Kasumi-1 (cell line): ENCODE results near the gene CHD1L.
"Not testable (repeated sequence)": the region's sequence is repeated elsewhere in the genome, so short reads cannot be mapped to it uniquely, and the experiment has no call there.

Source experiments
- DNase-seq, 2 experiments: peaks; one replicate each; lab custom pipeline; 2025; lab: John Stamatoyannopoulos, UW

Gene CHD1L

DNA sequence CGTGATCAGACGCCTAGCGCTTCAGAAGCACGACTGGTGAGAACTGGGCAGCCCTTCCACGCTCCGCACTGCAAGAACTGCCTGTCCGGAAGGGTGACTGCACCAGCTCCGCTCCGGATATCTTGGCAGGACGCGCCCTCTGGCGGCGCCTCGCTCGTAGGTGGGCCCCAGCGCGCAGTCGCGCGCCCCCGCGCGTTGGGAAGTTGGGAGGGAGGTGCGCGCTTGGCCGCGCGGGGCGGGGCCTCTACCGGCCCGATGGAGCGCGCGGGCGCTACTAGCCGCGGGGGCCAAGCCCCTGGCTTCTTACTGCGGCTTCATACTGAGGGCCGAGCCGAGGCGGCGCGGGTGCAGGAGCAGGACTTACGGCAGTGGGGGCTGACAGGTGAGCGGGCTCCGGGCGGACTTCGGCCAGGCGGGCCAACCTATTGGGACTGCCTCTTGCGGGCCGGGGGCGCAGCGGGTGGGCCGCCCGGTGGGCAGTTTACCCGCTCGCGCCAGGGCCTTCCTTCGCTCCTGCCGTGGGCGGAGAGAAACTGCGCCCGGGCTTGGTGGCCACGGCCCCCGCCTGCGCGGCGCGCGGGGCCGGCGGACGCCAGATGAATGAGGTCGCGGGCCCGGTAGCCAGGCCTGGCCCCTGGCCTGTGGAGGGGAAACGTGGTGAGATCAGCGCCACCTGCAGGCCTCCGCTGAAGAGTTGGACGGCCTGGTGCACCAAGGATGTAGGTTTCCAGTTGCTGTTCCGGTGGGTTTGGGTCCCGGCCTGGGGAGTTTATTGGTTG, at the start of gene CHD1L:
Gene CHD1L, plus strand, starts transcription at position 236 of the 779 bp plus-strand sequence. Its CDS starts 20 bp downstream, at position 256.
- peak; percentile 93 to 94 for DNase-seq

DNA sequence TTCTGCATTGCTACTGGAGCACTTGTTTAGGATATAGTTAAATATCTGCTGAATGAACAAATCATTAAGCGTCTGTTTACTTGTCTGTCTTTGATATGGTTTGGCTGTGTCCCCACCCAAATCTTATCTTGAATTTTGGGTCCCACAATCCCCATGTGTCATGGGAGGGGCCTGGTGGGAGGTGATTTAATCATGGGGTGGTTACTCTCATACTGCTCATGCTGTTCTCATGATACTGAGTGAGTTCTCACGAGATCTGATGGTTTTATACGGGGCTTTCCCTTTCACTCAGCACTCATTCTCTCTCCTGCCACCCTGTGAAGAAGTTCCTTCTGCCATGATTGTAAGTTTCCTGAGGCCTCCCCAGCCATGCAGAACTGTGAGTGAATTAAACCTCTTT, 45.2 kb upstream of the CHD1L start:
- not testable (repeated sequence) for DNase-seq

DNA sequence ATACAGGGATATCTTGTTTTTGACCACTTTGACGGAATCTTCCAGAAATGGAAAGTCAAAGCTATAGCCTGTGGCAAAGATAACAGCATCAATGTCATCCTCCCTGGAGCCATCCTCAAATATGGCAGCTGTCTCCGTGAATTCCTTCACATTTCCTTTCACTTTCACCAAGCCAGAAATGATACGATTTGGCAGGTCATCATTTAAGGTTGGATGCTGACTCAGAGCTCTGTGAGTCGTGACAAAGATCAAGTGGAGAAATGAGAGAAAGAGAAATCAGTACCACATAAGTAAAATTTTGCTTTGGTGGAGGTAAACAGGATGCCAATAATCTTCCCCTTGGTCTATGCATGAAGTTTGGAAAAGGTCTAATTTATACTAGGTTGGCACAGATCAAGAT, 41.2 kb upstream of the CHD1L start:
- no peak for DNase-seq

DNA sequence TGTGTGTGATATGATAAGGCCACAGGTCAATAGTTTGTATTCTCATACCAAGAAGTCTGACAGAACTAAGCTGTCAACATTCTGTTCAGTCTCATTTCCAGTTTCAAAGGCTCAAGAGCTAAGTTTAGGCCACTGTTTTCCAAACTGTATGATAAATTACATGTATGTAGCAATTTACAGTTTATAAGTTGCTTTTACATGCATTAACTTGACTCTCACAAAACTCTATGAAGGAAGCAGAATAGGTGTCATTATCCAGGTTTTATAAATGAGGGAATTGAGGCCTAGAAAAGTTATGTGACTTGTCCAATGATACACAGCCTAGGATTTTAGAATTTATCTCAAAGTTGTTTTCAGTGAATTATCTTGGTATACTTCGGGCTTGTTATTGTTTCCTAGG, 40.7 kb upstream of the CHD1L start:
- DNase-seq = no peak

DNA sequence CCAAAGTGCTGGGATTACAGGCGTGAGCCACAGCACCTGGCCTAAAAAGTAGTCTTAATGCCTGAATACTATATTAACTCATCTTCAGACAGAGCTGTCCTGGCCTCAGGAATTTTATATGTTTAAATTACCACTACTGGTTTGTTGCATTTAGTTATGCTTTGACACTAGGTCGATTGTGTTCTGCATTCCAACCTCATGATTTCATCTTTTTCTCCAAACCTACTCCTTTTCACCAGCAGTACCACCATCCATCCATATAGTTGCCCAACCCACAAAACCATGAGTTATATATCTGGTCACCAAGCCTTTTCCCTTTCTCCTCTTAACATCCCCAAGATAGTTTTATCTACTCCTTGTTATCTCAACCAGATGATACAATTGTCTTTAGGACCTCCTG, 39.9 kb upstream of the CHD1L start:
- DNase-seq = no peak

DNA sequence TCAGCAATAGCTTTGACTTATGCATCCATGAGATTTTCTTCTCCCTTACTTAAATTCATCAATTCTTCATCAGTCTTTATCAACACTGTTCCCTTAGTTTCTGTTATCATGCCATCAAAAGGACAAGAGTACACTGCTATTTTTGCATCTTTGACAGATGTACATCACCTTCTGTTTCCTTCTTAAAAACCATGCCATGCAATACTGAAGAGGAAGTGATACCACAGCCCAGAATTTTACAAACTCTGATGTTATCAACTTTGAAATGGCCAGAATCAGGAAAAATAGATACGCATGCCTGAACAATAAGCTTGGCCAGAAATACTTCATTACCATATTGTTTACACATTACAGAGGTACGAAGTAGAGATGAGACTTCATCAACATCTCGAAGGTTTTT, 38.4 kb upstream of the CHD1L start:
- peak; percentile 17 to 36 for DNase-seq

DNA sequence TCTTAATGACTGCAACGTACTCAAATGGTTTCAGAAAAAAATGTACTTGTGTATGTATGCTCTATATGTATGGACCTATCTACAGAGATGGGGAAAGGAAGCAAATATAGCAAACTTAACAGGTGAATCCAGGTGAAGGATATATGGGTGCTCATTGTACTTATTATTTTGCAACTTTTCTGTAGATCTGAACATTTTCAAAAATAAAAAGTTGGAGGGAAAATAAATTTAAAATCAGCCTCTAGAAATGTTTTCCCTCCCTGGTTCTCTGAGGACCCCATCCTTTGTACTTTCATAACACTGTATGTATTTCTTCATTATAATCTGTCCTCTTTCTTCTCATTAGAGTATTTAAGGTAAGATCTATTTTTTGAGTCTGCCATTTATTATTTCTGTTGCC, 35.3 kb upstream of the CHD1L start:
- DNase-seq = no peak

DNA sequence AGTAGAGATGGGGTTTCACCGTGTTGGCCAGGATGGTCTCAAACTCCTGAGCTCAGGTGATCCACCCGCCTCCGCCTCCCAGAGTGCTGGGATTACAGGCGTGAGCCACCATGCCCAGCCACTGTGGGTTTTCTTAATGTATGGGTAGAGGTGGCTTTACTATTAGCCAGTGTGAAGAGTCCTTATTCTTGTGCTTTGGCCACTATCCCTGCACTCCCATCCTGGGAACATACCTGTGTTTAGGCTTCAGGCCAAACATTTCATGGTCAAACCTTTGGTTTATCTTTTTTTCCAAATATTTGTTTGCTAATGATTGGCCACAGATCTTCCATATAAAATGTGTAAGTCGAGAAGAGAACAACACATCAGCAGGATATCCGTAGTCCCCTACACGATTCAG, 33.9 kb upstream of the CHD1L start:
- no peak for DNase-seq

DNA sequence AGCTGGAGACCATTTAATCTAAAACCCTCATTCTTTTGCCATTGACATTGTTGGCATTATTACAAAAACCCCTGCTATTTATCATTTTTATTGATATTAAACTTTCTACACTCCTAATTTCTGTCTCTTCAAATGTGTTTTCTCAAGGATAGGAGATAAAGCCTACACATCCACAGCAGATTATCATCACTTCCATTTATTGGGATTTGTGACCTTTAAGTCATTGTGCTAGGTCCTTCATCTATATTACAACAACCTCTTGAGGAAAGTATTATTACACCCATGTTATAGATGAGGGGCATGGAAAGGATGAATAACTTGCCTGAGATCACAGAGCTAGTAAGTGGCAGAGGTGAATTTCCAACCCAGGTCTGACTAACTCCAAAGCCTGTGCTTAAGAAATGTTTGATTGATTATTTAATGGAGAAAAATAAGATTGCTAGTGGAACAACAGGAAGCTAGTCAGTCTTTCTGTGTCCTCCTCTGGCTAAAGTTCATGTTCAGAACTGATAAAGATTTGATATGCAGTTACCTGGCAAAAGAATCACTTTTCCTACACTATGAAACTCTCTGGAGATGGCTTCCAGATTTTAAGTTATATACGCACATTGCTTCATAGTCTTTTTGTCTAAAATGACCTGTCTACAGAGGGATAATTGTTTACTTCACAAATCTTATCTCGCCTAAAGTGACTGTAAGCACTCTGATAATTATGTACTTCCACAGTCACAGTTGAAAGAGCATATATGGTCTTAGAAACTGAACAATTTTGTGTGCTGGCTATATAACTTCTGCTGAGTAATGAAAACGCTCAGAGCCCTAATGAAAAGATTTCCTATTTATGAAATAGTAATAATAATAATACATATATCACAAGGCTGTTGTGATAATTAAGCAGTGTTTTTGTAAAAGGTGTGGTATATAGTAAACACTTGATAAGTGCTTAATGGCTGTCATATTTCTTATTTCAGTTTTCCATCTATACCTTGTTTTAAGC, 32.4 kb upstream of the CHD1L start:
- no peak for DNase-seq

DNA sequence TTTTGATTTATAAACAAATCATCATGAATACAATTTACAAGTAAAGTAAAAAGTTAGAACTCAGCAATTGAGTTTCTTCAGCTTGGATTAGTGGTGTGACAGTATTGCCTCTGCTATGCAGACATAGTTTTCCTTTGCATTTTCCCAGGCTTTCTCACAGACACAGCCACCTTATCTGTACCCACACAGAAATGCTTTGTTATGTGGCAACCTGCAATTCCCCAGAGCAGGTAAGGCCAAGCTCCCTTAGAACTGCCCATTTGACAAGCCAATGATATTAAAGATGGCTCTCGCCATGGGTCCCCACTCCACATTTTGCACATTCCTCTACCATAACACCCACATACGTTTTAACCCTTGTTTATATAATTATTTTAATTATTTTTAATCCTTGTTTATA, 31.5 kb upstream of the CHD1L start:
- no peak for DNase-seq

DNA sequence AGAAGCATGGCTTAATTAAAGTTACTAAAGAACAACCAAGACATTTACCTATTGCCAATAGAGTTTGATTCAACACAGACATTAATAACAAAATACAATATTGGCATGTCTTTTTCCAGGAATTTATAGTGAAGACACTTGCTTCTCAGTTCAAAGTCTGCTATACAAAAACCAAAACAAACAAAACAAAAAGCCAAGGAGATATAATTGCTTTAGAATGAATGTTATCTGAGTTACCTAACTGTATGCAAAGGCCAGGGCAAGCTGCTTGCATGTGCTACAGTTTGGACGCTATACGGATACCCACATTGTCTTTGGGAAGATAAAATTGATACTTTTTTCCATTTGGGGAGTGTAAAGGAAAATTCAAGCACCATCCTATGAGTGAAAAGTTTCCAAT, 30.9 kb upstream of the CHD1L start:
- no peak for DNase-seq

DNA sequence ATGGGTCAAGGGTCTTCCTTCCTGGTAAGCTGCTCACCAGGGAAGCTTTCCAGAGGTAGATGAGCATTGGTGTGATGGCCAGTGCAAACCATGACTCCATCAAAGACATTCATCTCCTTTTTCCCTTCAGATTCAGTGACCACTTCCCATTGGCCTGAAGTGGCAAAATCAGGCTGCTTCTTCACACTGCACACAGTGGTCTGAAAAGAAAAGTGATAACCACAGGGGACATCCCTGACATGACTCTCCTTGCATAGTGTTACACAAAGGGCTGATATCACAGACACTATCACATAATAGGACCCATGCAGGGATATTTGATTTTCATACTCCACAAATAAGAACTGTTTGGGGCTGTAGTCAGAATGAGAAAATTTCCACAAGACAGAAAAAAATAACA, 29.2 kb upstream of the CHD1L start:
- DNase-seq = no peak

DNA sequence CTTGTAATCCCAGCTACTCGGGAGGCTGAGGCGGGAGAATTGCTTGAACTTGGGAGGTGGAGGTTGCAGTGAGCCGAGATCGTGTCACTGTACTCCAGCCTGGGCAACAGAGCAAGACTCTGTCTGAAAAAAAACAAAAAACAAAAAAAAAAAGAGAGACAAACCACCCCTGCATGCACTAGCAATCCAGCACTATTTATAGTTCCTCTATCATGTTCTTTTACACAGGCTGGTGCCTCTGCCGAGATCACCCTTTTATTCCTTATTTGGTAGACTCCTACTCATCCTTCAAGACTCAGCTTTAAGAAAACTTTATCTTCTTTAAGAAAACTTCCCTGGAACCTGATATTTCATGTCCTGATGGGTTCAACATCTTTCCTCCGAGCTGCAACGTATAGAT, 28.2 kb upstream of the CHD1L start:
- no peak for DNase-seq

DNA sequence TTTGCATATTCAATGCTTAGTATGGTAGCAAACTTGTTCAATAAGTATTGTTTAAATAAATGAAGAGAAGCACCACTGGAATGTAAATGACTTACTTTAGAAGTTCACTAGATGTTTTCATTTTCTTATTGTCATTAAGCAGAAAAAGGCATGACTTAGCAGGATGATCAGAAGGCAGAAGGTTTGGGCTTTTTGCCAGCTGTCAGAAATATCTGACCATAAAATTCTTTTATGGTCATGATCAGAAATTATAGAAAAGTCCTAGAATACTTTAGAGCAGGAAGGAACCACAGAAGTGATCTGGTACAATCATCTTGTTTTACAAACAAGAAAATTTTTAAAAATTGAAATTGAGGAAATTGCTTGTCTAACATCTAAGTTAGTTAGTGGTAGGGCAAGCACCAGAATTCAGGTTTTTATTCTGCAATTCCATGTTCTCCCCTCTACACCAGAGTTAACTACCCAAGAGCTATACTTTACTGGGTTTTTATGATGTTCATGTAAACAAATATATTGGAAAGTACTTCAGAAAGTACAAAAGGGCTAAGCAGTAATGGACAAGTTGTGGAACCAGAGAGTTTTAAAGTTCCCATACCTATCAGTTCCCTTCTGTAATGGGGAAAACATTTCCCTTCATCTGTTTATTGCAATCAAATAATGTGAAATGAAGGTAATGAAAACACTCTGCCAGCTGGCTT, 27.5 kb upstream of the CHD1L start:
- DNase-seq = no peak

DNA sequence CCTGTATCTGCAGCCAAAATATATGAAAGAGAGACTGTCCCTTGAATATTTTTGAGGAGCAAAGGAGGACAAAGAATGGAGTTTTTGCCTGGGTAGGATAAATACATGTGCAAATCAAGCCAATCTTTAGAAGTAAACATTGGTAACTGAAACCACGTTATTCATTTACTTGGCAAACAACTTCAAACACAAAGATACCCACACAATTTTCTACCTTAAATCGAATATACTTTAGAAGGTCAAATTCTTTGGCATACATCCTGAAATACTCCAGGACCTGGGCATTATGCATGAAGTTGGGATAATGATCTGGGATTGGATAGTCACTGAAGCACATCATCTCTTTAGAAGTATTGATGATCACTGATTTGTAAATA, 27.0 kb upstream of the CHD1L start:
- DNase-seq = no peak

DNA sequence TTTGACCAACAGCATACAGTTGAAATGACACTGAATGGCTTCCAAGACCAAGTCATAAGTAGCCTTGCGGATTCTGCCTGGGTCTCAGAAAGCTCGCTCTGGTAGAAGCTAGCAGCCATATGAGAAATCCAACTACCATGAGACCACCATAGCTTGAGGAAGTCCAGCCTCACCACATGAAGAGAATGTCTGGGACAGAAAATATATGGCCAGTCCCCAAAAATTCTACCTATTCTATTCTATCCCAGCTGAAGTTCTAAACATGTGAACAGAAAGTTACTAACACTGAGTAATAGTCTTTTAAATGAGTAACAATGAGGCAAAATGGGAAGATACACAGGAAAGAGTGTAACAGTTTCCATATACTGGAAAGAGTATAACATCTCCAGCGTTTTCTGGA, 26.4 kb upstream of the CHD1L start:
- DNase-seq = no peak

DNA sequence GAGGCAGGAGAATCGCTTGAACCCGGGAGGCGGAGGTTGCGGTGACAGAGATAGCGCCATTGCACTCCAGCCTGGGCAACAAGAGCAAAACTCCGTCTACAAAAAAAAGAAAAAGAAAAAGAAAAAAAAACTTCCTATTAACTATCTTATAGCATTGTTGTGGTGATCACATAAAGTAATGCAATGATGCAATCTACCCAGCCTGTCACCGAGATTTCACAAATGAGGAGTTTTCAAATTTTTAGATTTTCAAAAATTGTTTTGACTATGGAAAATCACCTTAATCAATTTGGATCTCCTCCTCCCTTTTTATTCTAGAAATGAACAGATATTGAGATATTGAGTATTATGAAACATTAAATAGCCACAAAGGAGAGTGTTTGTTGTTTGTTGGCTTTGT, 25.3 kb upstream of the CHD1L start:
- no peak for DNase-seq

DNA sequence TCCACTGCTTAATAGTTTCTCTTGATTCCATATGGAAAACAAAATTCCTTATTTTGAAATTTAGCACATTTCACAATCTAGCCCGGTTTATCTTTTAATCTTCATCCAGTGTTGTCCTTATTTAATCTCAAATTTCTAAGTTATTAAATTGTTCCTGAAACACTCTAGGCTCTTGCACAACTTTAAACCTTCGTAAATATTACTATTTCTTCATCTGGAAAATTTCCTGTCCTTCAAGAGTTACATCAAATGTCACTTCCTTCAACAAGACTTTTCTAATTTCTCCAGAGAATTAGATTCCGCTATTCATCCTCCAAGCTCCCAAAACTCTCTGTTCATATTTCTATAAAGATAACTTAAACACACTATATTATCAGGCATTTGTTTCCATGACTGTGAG, 23.9 kb upstream of the CHD1L start:
- DNase-seq = no peak

DNA sequence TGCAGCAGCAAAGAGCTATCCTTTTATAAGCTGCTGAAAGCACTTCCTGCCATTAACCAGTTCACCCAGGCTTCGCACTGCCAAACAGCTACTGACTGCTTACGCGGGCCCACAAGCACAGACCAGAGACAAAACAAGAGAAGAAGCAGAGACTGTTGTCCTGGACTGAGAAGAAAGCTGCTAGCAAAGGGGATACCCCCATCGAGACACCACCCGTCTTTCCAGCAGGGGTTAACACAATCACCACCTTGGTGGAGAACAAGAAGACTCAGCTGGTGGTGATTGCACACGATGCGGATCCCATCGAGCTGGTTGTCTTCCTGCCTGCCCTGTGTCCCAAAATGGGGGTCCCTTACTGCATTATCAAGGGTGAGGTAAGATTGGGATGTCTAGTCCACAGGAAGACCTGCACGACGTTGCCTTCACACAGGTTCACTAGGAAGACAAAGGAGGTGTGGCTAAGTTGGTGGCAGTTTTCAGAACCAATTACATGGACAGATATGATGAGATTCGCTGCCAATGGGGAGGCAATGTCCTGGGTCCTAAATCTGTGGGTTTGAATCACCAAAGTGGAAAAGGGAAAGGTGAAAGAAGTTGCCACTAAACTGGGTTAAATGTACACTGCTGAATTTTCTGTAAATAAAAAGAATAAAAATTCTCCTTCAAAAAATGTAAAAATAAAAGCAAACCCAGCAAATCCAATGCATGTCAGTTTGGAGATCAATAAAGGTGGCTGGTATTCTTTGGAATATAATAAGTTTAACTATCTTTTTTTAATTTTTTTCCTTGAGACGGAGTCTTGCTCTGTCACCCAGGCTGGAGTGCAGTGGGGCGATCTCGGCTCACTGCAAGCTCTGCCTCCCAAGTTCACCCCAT, 18.5 kb upstream of the CHD1L start:
- DNase-seq = no peak

DNA sequence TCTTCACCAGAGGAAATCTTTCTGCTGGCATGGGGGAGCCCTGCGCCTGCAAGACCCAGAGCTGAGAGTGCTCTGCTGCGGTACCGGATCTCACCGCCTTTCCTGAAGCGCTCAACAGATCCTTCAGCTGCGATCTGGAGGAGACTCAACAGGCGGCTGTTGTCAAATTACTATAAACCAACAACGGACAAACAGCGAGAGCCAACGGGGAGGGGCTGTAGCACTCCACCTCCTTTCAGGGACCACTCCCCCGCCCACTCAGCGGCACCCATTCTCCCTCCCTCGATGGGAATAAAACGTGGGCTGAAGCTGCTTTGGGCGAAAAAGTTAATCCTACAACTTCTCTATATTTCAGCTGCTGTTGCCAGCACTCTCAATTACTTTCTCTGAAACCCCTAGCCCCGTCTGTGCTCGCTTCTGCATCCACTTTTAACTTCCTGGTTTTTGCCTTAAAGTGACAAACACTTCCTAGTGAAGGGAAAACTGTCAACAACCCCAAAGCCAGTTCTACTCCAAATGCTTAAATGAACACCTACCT, 17.2 kb upstream of the CHD1L start, which contains the start of gene FMO5:
Gene FMO5, minus strand, starts transcription at position 147 of the 538 bp plus-strand sequence. CDS start 310 bp downstream, outside the sequence.
- DNase-seq = peak; percentile 59 to 71

DNA sequence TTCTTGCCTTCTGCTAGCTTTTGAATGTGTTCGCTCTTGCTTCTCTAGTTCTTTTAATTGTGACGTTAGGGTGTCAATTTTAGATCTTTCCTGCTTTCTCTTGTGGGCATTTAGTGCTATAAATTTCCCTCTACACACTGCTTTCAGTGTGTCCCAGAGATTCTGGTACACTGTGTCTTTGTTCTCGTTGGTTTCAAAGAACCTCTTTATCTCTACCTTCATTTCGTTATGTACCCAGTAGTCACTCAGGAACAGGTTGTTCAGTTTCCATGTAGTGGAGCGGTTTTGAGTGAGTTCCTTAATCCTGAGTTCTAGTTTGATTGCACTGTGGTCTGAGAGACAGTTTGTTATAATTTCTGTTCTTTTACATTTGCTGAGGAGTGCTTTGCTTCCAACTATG, 11.5 kb upstream of the CHD1L start:
- DNase-seq = not testable (repeated sequence)
